Thyroid gland (tissue), 4 donors: ENCODE measurements around the gene RUSF1. TPM values are rescaled to one million over a fixed set of nuclear protein-coding genes. Genes with fewer than 3 reads are reported as not detected.

ENCODE experiments used
- DNase-seq, 2 donors: peaks; one replicate each; pipeline ENCODE4 v3.0.0-alpha.2; 2019
- H3K27ac ChIP-seq, 3 donors: fragments of 200-600 bp; sonication (generic); 1 replicate in 2 of 3; 2 replicates in 1 of 3; pipeline ENCODE4 v1.5.1; 2016 to 2019; ENCODE audit warnings: mild to moderate bottlenecking in 1 of 3, moderate library complexity in 1 of 3
- H3K27me3 ChIP-seq: fragments of 200-600 bp; sonication (generic); one replicate; pipeline ENCODE4 v1.5.1; 2019
- H3K36me3 ChIP-seq, 2 donors: fragments of 200-600 bp; sonication (generic); one replicate each; pipeline ENCODE4 v1.5.1; 2016 to 2019
- H3K4me1 ChIP-seq, 2 donors: fragments of 200-600 bp; sonication (generic); one replicate each; pipeline ENCODE4 v1.5.1; 2017 to 2019
- H3K4me3 ChIP-seq, 3 donors: fragments of 200-600 bp; sonication (generic); replicated peaks in 1 of 3; 1 replicate in 2 of 3; 2 replicates in 1 of 3; pipeline ENCODE4 v1.5.1; 2016; ENCODE audit warnings: mild to moderate bottlenecking in 1 of 3
- H3K9me3 ChIP-seq: fragments of 200-600 bp; sonication (generic); one replicate; pipeline ENCODE4 v1.5.1; 2017
- POLR2A ChIP-seq, 2 donors: fragments of 450-650 bp; IDR thresholded peaks; one replicate each; pipeline ENCODE4 v1.6.1; 2017; ENCODE audit warnings: antibody characterized with exemption in 2 of 2, mild to moderate bottlenecking in 2 of 2, moderate library complexity in 1 of 2
- WGBS, 2 donors: methylation state at CpG; one replicate each; pipeline ENCODE4 v1.1.5; 2017; 5-methylcytosine and 5-hydroxymethylcytosine counted together
- intact Hi-C: fragments of 100-400 bp; cut with DNase I; formaldehyde crosslinking; loops from one replicate; pipeline ENCODE4 v1.15.1; 2023
- total RNA-seq, 4 donors: library from RNA; depleted of rRNA; stranded (reverse); fragments of >200 nt; gene quantifications; one replicate each; pipeline ENCODE4 v1.2.3, GENCODE V29; 2016
- TF ChIP-seq, protein P1 (sequence below), 6 experiments: fragments of 200-600 bp in 3 of 6; fragments of 450-650 bp in 3 of 6; sonication (generic) in 3 of 6; IDR thresholded peaks; one replicate each; pipeline ENCODE4 v1.5.1; 2016 to 2019; ENCODE audit warnings: antibody characterized with exemption in 6 of 6, mild to moderate bottlenecking in 2 of 6, inconsistent platforms in 1 of 6, moderate library complexity in 1 of 6

RUSF1 gene
- total RNA-seq, 4 donors from 2014 or later: 77.8 to 136 (median 129) TPM

DNA sequence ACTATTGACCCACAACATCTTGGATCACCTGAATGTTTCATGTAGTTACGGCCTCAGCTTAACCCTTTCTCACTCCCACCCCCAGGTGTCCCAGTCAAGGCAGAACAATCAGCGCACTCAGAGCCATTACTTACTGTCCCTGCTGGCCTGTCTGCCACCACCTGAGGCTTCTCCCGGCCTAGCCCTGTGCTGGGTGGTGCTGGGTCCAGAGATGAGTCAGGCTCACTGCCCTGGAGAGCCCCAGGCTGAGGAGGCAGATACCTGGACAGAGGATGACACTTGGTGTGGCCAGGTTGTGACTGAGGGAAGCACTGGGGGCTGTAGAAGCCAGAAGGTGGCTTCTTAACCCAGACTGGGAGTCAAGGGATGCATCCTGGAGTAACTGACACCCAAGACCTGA, 29.2 kb downstream of the RUSF1 start:
- intact Hi-C loops: no loop called here

DNA sequence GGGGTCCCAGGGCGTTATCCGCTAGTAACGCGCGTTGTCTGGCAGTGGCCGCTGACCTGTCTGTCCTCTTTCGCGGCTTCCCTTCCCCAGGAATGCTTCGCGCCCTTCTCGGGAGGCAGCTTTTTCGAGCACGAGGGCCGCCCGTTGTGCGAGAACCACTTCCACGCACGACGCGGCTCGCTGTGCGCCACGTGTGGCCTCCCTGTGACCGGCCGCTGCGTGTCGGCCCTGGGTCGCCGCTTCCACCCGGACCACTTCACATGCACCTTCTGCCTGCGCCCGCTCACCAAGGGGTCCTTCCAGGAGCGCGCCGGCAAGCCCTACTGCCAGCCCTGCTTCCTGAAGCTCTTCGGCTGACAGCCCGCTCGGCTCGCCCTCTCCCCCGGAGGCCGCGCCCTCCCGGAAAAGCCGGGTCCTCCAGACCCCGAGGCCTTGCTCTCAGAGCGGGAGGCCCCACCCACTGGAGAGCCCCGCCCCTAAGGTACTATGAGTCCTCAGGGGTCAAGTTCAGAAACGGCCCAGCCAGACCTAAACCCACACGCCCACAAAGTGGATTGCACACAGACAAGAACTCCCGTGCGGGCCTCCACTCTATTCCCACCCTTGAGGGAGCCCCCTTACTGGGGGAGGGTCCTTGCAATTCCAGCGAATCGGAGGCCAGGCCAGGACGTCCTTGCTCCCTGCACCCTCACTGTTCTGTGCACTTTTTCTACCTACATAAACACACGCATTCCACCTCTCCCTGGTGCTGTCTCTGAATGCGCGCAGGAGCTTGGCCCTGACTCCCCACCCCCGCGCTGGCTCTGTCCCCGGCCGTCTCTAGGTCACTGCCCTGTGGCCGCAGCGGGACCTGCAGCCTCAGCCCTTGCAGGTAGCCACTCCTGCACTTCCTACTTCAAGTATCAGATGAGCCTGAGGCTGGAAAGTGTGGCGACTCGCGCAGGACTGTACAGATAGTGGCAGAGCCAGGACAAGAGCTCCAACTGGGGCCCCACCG, 30.7 kb downstream of the RUSF1 start:
- peaks cover 3 to 22% of the 10 kb centered on the region in 2 donors for H3K4me1 ChIP-seq
- peak overlapping the region; percentile 71 to 95 (median 84) for H3K27ac ChIP-seq
- H3K36me3 ChIP-seq: peaks cover 0 to 2% of the 10 kb centered on the region in 2 donors
- H3K4me3 ChIP-seq: peak overlapping the region in 2 of 3 donors; percentile 7 to 52
- intact Hi-C loops: no loop called here
- TF ChIP-seq, protein P1, sequence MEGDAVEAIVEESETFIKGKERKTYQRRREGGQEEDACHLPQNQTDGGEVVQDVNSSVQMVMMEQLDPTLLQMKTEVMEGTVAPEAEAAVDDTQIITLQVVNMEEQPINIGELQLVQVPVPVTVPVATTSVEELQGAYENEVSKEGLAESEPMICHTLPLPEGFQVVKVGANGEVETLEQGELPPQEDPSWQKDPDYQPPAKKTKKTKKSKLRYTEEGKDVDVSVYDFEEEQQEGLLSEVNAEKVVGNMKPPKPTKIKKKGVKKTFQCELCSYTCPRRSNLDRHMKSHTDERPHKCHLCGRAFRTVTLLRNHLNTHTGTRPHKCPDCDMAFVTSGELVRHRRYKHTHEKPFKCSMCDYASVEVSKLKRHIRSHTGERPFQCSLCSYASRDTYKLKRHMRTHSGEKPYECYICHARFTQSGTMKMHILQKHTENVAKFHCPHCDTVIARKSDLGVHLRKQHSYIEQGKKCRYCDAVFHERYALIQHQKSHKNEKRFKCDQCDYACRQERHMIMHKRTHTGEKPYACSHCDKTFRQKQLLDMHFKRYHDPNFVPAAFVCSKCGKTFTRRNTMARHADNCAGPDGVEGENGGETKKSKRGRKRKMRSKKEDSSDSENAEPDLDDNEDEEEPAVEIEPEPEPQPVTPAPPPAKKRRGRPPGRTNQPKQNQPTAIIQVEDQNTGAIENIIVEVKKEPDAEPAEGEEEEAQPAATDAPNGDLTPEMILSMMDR (IDR thresholded peaks at IDR 0.05): peak in 5 of 6 experiments; percentile 54 to 82 (median 75)
- TF ChIP-seq POLR2A (IDR thresholded peaks at IDR 0.05): peak in 1 of 2 donors; percentile 58
- H3K27me3 ChIP-seq: no peaks in the 10 kb centered on the region
- 31 to 42% methylated on average over 34 to 56 of the region's 67 CpGs for WGBS, 2 donors
- DNase-seq: peak; percentile 95 to 96
- H3K9me3 ChIP-seq: no peaks in the 10 kb centered on the region

More for the DNA sequence above, 29.2 kb downstream of the RUSF1 start:
- 87 to 100% methylated on average over 2 to 3 of the region's 3 CpGs for whole genome bisulfite sequencing, 2 donors
- DNase-seq: no peak
- H3K27ac ChIP-seq: no peak overlapping the region
- TF ChIP-seq, protein P1 (IDR thresholded peaks at IDR 0.05): no peak
- no peak for TF ChIP-seq POLR2A (IDR thresholded peaks at IDR 0.05)
- H3K36me3 ChIP-seq: peaks cover 0 to 2% of the 10 kb centered on the region in 2 donors
- no peaks in the 10 kb centered on the region for H3K27me3 ChIP-seq
- peaks cover 0 to 12% of the 10 kb centered on the region in 2 donors for H3K4me1 ChIP-seq
- H3K4me3 ChIP-seq: no peak overlapping the region
- H3K9me3 ChIP-seq: no peaks in the 10 kb centered on the region

GRCh38 chr16:31476303-31477219, 31.6 kb downstream of the RUSF1 start:
- Histone ChIP-seq H3K9me3 (no peaks in the 10 kb centered on the region), H3K27ac (peak overlapping the region; percentile 71 to 95 (median 84)), H3K36me3 (peaks cover 0 to 2% of the 10 kb centered on the region in 2 donors), H3K27me3 (no peaks in the 10 kb centered on the region), H3K4me1 (peaks cover 7 to 29% of the 10 kb centered on the region in 2 donors), H3K4me3 (peak overlapping the region in 2 of 3 donors; percentile 11 to 52)
- 36 to 45% methylated on average over 39 to 43 of the region's 68 CpGs for WGBS, 2 donors
- peak in 1 of 2 donors; percentile 73 for TF ChIP-seq POLR2A (IDR thresholded peaks at IDR 0.05)
- TF ChIP-seq, protein P1 (IDR thresholded peaks at IDR 0.05): no peak
- peak; percentile 93 to 94 for DNase-seq
- intact Hi-C loops: no loop called here

- H3K27ac ChIP-seq: peak overlapping the region; percentile 56 to 95 (median 84)
- TF ChIP-seq, protein P1 (IDR thresholded peaks at IDR 0.05): no peak
- no peak for TF ChIP-seq POLR2A (IDR thresholded peaks at IDR 0.05)
- peak overlapping the region in 2 of 3 donors; percentile 11 to 52 for H3K4me3 ChIP-seq
- DNase-seq: peak; percentile 55 to 61
- 55 to 57% methylated on average over 18 to 25 of the region's 26 CpGs for WGBS, 2 donors
- H3K36me3 ChIP-seq: peaks cover 0 to 2% of the 10 kb centered on the region in 2 donors
- no peaks in the 10 kb centered on the region for H3K9me3 ChIP-seq
- intact Hi-C loops: no loop called here
- peaks cover 7 to 35% of the 10 kb centered on the region in 2 donors for H3K4me1 ChIP-seq
- no peaks in the 10 kb centered on the region for H3K27me3 ChIP-seq
Observed at GRCh38 chr16:31475946-31476302, 32.3 kb downstream of the RUSF1 start.
